K562 (cell line): ENCODE data around the gene C2CD4B. TPM values are rescaled to one million over a fixed set of nuclear protein-coding genes. Genes with fewer than 3 reads are reported as not detected.

Source experiments
- CHD7 ChIP-seq: fragments of 200-600 bp; sonication (generic); IDR thresholded peaks from one replicate; pipeline ENCODE4 v1.6.1; 2012; ENCODE audit warnings: mild to moderate bottlenecking, low read depth, low read length, inconsistent platforms
- POLR2B ChIP-seq: fragments of 450-650 bp; IDR thresholded peaks from 2 replicates; pipeline ENCODE4 v1.6.1; 2018; ENCODE audit warnings: low read depth; ENCODE audit not compliant: partially characterized antibody
- SUPT5H ChIP-seq: fragments of 450-650 bp; IDR thresholded peaks from 2 replicates; pipeline ENCODE4 v1.6.1; 2016
- ZFX ChIP-seq: sonication (generic); formaldehyde crosslinking; IDR thresholded peaks from 2 replicates; pipeline ENCODE4 v1.8.0; 2022; ENCODE audit warnings: mild to moderate bottlenecking, missing genetic modification reagents, moderate library complexity
- ZZZ3 ChIP-seq: fragments of 450-650 bp; IDR thresholded peaks from 2 replicates; pipeline ENCODE4 v1.6.1; 2016; ENCODE audit warnings: antibody characterized with exemption, mild to moderate bottlenecking, moderate library complexity
- polyA plus RNA-seq, 8 experiments: library from polyadenylated mRNA; depleted of rRNA in 4 of 8; stranded (reverse) in 5 of 8; unstranded in 3 of 8; fragments of >200 nt; fragmentation: Nextera tagmentation in 2 of 8; fragmentation: Illumina TruSeq in 1 of 8; extraction: Ambion mirVana in 2 of 8; extraction: Trizol in 1 of 8; gene quantifications; 2 replicates each; pipeline versions ENCODE4 v1.2.1 to v1.2.3, GENCODE V29; 2011 to 2014; ENCODE audit warnings: inconsistent platforms in 1 of 8, missing spikeins in 1 of 8
- total RNA-seq, 7 experiments: library from RNA; depleted of rRNA in 6 of 7; stranded (reverse); fragments of >200 nt in 6 of 7; fragmentation: Illumina TruSeq in 2 of 7; extraction: Trizol in 2 of 7; gene quantifications; 2 replicates each; pipeline versions ENCODE4 v1.2.1 to v1.2.3, GENCODE V29; 2011 to 2021; ENCODE audit warnings: low replicate concordance in 1 of 7
- TF ChIP-seq, protein P1 (sequence below): fragments of 450-650 bp; IDR thresholded peaks from 2 replicates; pipeline ENCODE4 v1.7.0; 2016; ENCODE audit warnings: borderline replicate concordance
- TF ChIP-seq, protein P2 (sequence below): fragments of 250-450 bp; sonication (Bioruptor Pico); IDR thresholded peaks from 2 replicates; pipeline ENCODE4 v1.4.0; 2020; ENCODE audit warnings: mild to moderate bottlenecking, moderate library complexity
- TF ChIP-seq, protein P3 (sequence below): fragments of 250-450 bp; sonication (Bioruptor Pico); IDR thresholded peaks from 2 replicates; pipeline ENCODE4 v1.8.0; 2022; ENCODE audit warnings: moderate library complexity, mild to moderate bottlenecking, inconsistent platforms

C2CD4B gene
- total and polyA plus RNA-seq, 9 of the 15 experiments (the other 6 are each of a cell fraction or from before 2014, with no cell fraction given): 0.11 TPM; not detected in 8

- TF ChIP-seq CHD7 (no peak), ZZZ3 (no peak), ZFX (CRISPR knock-in tag) (no peak), POLR2B (no peak), SUPT5H (no peak)
- TF ChIP-seq, protein P1, sequence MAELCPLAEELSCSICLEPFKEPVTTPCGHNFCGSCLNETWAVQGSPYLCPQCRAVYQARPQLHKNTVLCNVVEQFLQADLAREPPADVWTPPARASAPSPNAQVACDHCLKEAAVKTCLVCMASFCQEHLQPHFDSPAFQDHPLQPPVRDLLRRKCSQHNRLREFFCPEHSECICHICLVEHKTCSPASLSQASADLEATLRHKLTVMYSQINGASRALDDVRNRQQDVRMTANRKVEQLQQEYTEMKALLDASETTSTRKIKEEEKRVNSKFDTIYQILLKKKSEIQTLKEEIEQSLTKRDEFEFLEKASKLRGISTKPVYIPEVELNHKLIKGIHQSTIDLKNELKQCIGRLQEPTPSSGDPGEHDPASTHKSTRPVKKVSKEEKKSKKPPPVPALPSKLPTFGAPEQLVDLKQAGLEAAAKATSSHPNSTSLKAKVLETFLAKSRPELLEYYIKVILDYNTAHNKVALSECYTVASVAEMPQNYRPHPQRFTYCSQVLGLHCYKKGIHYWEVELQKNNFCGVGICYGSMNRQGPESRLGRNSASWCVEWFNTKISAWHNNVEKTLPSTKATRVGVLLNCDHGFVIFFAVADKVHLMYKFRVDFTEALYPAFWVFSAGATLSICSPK: no peak
- TF ChIP-seq, protein P2, sequence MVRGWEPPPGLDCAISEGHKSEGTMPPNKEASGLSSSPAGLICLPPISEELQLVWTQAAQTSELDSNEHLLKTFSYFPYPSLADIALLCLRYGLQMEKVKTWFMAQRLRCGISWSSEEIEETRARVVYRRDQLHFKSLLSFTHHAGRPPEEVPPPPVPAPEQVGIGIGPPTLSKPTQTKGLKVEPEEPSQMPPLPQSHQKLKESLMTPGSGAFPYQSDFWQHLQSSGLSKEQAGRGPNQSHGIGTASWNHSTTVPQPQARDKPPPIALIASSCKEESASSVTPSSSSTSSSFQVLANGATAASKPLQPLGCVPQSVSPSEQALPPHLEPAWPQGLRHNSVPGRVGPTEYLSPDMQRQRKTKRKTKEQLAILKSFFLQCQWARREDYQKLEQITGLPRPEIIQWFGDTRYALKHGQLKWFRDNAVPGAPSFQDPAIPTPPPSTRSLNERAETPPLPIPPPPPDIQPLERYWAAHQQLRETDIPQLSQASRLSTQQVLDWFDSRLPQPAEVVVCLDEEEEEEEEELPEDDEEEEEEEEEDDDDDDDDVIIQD (CRISPR knock-in tag): no peak
- TF ChIP-seq, protein P3, sequence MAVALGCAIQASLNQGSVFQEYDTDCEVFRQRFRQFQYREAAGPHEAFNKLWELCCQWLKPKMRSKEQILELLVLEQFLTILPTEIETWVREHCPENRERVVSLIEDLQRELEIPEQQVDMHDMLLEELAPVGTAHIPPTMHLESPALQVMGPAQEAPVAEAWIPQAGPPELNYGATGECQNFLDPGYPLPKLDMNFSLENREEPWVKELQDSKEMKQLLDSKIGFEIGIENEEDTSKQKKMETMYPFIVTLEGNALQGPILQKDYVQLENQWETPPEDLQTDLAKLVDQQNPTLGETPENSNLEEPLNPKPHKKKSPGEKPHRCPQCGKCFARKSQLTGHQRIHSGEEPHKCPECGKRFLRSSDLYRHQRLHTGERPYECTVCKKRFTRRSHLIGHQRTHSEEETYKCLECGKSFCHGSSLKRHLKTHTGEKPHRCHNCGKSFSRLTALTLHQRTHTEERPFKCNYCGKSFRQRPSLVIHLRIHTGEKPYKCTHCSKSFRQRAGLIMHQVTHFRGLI (CRISPR knock-in tag): no peak
Observed at GRCh38 chr15:62141643-62142588, 23.2 kb downstream of the C2CD4B start (continued).
